GM19099 (cell line): ENCODE results near the gene OVOL3.
A peak's percentile ranks its signal among the peaks of the same experiment; 100 is the strongest.

ENCODE experiments used
- POLR2A ChIP-seq: IDR thresholded peaks from 3 replicates; pipeline ENCODE4 v1.6.1; 2011; ENCODE audit warnings: low read depth; ENCODE audit not compliant: insufficient read length; ENCODE audit errors: extremely low read depth

Gene OVOL3

DNA sequence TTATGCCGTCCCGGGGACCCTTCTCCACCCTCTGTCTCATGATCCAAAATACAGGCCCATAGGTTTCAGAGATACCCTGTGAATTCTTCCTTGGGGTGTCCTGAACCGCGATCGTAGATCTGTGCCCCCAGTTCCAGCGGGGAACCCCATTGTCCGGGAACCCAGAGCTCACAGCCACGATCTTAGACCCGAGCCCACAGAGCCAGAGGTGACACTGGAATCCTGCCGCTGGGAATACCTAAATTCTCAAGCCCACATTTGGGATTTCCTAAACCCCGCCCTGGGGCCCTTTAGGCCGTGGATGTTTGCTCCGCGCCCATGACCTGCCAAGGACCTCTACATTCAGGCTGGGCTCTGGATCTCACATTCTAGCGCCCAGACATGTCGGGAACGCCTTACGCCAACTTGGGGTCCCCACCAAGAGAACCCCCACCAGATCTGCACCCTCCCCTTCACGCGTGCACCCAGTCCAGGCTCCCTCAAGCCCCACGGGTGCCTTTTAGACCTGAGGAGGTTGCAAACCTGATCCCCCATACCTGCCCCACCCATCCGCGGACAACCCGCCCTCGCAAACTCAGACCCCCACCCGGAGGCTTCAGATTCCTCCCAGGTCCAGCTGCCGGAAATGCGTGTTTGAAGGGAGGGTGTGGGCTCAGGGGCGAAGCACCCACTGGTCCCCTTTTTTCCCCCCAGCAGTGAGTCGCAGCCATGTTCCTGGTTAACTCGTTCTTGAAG, 29.5 kb downstream of the OVOL3 start:
- TF ChIP-seq POLR2A, result no peak

- TF ChIP-seq POLR2A, result peak; percentile 22
Measured at GRCh38 chr19:36141039-36141927, 30.3 kb downstream of the OVOL3 start.

- TF ChIP-seq POLR2A, result no peak
Measured at GRCh38 chr19:36142046-36142445, 31.1 kb downstream of the OVOL3 start.

DNA sequence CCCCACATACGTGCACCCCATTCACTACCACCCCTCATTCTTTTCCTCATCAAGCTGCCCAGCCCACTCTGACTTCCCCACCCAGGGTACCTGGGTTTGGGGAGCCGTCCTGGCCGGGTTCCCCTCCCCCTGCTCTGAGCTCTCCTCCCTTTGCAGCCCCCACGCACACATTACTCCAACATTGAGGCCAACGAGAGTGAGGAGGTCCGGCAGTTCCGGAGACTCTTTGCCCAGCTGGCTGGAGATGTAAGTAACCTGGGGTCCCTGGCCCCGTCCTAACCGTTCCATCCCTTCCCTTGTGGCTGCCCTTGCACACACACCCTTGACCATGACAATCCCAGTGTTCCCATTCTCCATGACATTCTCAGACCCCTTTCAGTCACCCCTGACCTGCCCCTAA, 31.6 kb downstream of the OVOL3 start:
- TF ChIP-seq POLR2A, result no peak

- no peak for TF ChIP-seq POLR2A
Measured at GRCh38 chr19:36144624-36145023, 33.7 kb downstream of the OVOL3 start.

- no peak for TF ChIP-seq POLR2A
Measured at GRCh38 chr19:36149673-36150406, 38.9 kb downstream of the OVOL3 start.

DNA sequence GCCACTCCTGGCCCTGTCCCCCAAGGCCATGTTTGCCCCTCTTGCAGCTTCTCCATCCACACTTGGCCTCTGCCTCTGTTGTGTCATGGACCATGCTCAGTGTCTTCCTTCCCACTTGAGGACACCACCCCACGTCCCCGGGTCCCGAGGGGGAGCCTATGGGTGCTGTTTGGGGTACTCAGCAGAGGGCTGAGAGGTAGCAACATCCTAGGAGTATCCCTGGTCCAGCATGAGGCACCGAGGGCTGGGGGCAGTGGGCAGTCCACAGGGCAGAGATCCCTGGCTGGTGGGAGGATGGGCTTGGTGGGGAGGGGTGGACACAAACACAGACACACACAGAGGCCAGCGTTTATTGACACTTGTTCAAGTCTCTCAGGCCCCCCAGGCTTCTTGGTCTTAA, 39.6 kb downstream of the OVOL3 start:
- no peak for TF ChIP-seq POLR2A

- no peak for TF ChIP-seq POLR2A
Measured at GRCh38 chr19:36151144-36152018, 40.4 kb downstream of the OVOL3 start.

GRCh38 chr19:36152019-36152351, 41.0 kb downstream of the OVOL3 start:
- no peak for TF ChIP-seq POLR2A

GRCh38 chr19:36152352-36153091, 41.6 kb downstream of the OVOL3 start, which contains the start of gene COX7A1:
Gene COX7A1 (minus strand): TSS chr19:36152447. CDS start chr19:36152407, 40 bp downstream.
- TF ChIP-seq POLR2A, result no peak

DNA sequence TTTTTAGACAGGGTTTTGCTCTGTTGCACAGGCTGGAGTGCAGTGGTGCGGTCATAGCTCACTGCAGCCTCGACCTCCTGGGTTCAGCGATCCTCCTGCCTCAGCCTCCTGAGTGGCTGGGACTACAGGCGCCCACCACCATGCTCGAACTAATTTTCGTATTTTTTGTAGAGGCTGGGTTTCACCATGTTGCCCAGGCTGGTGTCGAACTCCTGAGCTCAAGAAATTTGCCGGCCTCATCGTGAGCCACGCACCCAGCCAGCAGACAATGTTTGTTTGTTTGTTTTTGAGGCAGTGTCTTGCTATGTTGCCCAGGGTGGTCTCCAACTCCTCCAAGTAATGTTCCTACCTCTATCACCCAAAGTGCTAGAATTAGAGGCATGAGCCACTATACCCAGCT, 42.2 kb downstream of the OVOL3 start:
- no peak for TF ChIP-seq POLR2A

DNA sequence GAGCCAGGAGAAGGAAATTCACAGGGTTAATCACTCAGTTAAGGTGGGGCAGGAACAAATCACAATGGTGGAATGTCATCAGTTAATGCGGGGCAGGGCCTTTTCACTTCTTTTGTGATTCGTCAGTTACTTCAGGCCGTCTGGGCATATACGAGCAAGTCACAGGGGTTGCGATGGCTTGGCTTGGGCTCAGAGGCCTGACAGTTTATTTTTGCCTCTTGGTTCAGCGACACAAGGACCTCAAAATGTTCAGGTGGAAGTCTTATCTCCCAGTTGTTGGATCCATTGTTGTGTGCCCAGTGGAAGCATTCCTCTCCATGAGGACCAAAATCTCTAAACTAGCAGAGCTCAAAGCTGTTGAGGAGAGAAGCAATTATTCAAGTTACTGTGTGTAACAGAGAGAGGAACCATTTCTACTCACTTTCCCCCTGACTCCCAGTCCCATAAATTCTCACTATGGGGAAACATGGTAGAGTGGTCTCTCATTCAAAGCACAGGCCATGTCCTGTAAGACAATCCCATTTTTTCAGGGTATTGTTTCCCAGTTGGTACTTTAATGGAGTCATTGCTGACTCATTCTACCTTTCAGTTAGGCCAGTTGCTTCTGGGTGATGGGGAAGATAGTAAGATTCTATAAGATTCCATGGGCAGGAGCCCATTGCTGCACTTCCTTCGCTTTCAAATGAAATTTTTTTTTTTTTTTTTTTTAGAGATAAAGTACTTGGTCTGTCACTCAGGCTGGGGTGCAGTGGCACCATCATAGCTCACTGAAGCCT, 50.1 kb downstream of the OVOL3 start:
- TF ChIP-seq POLR2A, result no peak
